Right hindlimb (tissue), 1 donor: Measurements from ENCODE around the gene SLC12A4.
"Not testable (repeated sequence)": the region's sequence is repeated elsewhere in the genome, so short reads cannot be mapped to it uniquely, and the experiment has no call there.

Source experiments
- DNase-seq: peaks from one replicate; pipeline ENCODE4 v3.0.0-alpha.2; 2018

The SLC12A4 gene

DNA sequence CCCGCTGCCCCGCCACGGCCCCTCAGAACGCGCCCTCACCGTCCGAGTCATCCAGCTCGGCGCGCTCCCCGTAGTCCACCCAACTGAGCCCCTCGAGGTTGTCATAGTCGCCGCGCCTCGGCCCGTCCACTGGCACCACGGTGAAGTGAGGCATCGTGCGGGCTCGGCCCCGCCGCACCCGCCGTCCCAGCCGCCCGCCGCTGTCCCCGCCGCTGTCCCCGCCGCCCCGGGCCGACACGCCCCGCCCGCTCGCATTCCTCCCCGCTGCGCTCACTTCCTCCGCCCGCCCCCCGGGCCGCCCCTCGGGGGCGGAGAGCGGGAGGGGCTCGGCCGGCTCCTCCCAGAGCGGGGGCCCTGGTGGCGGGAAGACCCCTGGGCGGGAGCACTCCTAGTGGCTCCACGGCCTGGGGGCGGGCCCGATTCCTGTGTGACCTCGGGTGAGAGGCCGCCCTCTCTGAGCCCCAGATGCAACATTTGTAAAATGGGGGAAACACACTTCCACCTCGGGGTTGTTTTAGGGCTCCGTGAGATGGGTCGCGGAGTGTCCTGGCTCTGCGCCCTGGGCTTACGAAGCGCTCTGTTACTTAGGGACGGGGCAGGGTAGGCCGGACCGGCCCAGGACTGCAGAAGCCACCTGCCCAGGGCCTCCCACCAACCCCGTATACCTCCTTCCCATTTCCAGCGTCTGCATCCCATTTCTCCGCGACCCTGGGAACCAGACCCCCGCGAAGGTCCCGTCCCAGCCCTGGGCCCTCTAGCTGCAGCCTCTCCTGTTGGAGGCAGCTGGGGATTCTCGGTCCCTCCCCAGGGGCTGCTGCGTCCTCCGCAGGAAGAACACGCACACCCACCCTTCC is at the start of gene SLC12A4:
SLC12A4 (minus strand) TSS at position 238 of the 854 bp plus-strand sequence; CDS start at position 154, 84 bp downstream.
- peak; percentile 95 for DNase-seq

DNA sequence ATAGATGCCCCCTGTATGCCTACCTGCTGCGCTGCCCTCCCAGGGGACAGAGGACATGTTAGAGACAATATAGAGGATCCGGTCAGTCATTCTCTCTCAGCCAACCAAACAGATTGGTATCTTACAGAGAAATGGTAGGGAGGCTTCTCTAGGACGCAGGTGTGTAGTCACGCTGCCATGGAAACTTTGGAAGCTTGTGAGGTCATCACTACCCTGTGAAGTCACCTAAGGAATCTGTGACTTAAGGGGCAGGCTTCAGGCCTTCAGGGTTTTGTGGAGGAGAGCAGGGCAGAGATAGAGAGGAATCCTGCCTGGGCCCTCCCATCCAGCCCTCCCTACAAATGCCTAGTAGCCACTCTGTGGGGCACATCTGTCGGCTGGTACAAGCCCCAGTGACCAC is 47.2 kb upstream of the SLC12A4 start, which contains the start of gene DPEP2NB:
DPEP2NB (minus strand) TSS at position 231 of the 400 bp plus-strand sequence; CDS start at position 90, 141 bp downstream.
- no peak for DNase-seq

DNA sequence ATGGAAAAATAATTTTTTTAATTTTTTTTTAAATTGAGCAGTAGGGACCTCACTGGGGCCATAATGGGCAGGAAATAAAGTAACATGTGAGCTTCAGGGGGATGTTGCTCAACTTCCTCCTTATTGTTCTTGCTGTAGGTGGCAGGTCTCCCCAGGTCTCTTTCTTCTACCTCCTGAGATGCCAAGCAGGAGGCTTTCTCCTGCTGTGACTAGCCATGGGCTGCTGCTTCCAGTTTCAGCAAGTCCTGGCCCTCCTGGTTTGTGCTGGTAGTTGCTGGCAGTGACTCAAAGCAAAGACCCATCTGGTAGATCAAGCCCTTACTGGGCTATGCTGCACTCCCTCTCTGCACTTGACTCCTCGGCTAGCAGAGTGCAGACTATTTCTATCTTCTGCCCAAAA is 45.0 kb upstream of the SLC12A4 start:
- no peak for DNase-seq

DNA sequence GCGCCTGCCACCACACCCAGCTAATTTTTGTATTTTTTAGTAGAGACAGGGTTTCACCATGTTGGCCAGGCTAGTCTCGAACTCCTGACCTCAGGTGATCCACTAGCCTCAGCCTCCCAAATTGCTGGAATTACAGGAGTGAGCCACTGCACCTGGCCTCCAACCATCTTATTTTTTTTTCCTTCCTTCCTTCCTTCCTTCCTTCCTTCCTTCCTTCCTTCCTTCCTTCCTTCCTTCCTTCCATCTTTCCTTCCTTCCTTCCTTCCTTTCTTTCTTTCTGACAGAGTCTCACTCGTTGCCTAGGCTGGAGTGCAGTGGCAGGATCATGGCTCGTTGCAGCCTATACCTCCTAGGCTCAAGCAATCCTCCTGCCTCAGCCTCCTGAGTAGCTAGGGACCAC is 41.4 kb upstream of the SLC12A4 start:
- DNase-seq, result not testable (repeated sequence)

DNA sequence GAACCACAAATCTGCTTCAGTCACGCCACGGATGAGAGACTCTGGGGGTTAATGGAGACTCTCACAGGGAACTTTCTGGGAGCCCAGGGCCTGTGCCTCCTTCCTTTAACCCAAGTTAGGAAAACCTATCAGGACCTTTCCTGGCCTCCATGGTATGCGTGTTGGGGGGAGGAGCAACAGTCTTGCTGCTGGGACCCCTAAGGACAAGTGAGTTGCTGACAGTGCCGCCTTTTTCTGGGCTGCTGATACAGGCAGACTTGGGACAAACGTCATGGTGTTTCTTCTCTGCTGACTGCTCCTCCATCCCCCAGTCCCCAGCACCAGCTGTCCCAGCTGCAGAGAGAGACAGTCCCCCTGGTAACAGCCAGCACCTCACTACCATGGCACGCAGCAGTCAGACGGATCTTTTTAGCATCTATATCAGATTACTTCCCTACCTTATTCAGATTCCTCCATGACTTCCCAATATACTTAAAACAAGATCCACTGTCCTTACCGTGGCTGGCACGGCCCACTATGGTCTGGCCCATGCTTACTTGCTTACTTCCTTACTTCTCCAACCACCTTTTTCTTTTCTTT is 40.8 kb upstream of the SLC12A4 start:
- no peak for DNase-seq

DNA sequence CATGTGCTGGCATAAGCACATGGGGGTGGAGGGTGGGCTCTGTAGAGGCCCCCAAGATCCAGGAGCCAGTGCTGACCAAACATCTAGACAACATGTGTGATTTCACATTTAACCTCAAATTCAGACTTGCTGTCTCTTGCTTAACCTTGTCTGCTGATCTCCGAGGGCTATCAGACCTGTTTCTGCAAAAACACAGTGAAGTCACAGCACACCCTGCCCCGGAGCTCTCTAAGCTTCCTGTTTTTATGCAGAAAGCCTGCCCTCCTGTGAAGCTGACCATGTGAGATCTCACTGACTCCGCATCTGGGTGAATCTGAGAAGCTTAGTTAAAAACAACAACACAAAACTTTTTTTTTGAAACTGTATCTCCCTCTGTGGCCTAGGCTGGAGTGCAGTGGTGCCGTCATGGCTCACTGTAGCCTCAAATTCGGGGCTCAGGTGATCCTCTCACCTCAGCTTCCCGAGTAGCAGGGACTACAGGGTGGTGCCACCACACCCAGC is 37.4 kb upstream of the SLC12A4 start:
- DNase-seq, result no peak

DNA sequence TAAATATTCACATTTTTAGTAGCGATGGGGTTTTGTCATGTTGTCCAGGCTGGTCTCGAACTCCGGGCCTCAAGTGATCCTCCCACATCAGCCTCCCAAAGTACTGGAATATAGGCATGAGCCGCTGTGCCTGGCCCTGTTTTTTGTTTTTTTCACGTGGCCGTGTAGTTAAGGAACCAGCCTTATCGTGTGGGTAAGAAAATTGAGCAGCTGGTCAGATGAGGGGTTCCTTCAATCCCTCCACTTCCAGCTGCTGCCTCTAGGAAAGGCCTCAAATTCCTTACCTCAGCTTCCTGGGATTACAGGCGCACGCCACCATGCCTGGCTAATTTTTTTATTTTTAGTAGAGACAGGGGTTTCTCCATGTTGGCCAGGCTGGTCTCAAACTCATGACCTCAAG is 36.8 kb upstream of the SLC12A4 start:
- DNase-seq, result no peak

DNA sequence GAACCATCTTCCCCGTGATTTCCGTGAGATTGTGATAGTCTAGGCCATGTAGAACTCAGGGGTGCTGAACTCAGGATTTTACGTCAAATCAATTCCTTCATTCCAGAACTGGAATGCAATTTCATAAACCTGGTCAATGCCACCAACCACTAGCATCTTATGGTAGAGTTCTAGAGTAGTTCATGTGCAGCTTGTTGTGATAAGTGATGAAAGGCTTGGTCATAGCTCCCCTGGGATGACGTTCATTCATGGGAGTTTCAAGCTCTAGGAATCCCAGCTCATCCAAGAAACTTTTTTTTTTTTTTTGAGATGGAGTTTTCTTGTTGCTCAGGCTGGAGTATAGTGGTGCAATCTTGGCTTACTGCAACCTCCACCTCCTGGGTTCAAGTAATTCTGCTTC is 34.6 kb upstream of the SLC12A4 start:
- DNase-seq, result no peak

DNA sequence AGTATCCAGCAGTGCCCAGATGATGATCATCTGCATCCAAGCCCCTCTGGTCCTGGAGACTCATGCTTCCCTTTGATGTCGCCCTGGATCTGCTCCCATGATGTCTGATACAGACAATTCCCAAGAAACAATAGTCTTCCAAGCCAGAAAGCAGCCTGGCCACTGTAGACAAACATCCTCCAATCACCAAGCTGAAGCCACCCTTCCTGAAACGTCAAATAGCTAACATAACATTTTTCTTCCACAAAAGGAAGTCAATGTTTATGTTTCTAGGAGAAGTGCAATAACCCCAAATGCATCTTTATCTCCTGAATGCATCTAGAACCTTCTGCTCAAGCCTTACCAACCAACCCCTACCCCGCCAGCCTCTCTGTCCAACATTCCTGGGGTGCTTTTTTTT is 32.0 kb upstream of the SLC12A4 start:
- DNase-seq, result no peak

DNA sequence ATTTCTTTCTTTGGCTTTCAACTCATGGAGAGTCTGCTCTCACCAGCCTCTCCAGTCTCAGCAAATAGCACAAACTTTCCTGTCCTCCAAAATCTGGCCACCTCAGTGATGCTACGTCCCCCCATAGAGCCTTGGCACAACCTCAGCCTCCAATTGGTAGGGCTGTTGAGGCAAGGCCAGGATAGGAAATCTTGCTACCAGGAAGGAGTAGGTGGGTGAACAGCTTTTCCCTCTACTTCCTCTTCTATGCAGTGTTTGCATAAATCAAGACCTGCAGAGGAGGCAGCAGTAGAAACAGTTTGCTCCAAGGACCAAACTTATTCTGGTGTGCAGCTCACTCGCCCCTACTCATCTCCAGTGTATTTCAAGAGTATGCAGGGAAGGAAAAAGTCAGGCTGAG is 31.5 kb upstream of the SLC12A4 start:
- DNase-seq, result no peak

DNA sequence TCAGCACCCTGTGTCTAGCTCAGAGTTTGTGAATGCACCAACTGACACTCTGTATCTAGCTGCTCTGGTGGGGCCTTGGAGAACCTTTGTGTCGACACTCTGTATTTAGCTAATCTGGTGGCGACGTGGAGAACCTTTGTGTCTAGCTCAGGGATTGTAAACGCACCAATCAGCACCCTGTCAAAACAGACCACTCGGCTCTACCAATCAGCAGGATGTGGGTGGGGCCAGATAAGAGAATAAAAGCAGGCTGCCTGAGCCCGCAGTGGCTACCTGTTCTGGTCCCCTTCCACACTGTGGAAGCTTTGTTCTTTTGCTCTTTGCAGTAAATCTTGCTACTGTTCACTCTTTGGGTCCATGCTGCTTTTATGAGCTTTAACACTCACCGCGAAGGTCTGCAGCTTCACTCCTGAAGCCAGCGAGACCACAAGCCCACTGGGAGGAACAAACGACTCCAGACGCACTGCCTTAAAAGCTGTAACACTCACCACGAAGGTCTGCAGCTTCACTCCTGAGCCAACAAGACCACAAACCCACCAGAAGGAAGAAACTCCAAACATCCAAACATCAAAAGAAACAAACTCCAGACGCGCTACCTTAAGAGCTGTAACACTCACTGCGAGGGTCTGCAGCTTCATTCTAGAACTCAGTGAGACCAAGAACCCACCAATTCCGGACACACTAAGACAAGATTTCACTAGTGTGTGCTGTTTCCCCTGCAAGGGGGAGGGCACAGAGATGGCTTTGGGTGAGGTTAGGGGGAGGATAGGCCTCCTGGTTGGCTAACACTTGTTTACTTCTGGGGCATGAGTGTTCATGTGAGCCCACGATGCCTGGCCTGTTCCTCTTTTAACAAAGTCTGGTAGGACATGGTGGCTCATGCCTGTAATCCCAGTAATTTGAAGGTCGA is 30.6 kb upstream of the SLC12A4 start, which contains the start of gene DPEP2:
DPEP2 (minus strand) TSS at position 706 of the 910 bp plus-strand sequence. CDS start 6,272 bp downstream, outside the sequence.
- DNase-seq, result not testable (repeated sequence)

DNA sequence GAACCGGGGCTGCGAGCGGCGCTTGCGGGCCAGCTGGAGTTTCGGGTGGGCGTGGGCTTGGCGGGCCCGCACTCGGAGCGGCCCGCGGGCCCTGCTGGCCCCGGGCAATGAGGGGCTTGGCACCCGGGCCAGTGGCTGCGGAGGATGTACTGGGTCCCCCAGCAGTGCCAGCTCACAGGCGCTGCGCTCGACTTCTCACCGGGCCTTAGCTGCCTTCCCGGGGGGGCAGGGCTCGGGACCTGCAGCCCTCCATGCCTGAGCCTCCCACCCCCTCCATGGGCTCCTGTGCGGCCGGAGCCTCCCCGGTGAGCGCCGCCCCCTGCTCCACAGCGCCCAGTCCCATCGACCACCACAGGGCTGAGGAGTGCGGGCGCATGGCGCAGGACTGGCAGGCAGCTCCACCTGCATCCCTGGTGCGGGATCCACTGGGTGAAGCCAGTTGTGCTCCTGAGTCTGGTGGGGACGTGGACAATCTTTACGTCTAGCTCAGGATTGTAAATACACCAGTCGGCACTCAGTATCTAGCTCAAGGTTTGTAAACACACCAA is 29.9 kb upstream of the SLC12A4 start:
- not testable (repeated sequence) for DNase-seq

DNA sequence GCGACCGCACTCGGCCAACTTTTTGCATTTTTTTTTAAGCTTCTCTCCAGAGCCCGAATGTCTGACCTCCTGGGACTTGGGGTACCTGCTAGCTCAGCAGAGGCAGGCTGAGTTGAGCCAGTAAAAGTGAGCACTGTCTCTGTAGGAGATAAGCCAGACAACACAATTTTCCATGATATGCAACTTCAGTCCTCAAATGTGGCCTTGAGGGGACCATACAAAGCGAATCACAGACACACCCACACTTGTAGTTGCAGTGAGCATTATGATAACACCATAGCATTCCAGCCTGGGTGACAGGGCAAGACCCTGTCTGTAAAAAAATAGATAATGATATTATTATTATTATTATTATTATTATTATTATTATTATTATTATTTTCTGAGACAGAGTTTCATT is 28.2 kb upstream of the SLC12A4 start:
- DNase-seq, result no peak

DNA sequence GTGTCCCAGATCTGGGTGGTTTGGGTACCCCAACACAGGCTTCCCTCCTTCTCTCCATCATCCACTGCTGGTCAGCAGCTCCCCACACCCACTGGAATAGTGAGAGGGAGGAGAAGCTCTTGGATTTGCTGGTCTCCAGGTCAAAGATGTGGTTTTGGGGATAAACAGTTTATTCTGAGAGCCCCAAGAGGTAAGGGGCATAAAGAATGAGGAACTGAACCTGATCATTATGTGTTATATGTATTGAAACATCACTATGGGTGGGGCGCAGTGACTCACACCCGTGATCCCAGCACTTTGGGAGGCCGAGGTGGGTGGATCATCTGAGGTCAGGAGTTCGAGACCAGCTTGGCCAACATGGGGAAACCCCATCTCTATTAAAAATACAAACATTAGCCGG is 27.0 kb upstream of the SLC12A4 start:
- DNase-seq, result no peak

DNA sequence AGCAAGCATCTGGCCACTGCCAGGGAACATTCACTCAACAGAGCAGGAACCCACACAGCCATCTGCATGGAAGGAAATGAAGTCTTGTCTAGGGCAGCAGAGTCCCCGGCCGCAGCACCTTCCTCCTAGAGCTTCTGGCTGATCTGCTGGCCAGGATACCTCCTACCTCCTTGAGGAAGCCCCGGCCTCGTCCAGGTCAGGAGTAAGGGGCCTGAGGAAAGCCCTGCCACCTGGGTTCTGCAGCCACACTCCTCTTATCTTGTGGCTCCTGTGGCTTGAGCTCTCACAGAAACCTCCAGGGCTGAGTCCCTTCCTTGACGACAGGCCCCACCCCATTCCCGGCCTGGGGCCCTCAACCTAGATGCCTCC is 25.6 kb upstream of the SLC12A4 start:
- not testable (repeated sequence) for DNase-seq

DNA sequence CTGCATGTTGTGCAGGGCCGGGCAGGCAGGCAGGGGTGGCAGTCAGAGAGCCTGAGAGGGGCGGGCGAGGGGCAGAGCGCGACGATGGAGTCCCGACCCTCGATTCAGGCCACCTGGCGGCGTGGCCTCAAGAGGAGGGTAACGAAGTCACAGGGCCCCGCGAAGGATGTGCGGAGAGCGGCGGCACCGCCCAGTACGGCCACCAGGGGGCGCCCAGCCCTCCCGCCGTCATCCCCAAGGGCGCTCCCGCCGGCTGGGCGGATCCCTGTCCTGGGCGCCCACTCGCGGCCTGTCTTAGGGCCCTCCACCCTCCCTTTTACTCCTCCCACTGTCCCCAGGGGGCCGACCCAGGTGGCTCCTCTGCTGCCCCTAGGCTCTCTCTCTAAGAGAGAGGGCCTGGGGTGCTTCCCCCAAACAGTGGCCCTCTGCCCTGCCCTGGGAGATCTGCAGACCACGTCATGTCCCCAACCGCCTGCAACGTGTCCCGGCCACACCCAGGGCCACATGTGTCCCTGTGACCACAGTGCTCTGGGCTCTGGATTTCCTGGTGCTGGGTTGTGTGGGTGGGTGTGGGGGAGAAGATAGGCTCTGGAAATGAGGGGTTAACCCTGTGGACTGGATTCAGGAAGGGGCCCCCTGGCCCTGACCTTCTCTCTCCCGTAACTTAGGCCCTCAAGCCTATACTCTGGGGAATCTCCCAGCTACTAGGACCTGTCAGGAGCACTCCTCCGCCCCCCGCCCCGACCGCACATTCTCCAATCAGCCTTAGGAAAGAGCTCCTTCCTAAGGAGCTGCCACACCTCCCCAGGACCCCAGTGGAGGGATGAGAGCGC is 25.0 kb upstream of the SLC12A4 start:
- peak; percentile 81 for DNase-seq

DNA sequence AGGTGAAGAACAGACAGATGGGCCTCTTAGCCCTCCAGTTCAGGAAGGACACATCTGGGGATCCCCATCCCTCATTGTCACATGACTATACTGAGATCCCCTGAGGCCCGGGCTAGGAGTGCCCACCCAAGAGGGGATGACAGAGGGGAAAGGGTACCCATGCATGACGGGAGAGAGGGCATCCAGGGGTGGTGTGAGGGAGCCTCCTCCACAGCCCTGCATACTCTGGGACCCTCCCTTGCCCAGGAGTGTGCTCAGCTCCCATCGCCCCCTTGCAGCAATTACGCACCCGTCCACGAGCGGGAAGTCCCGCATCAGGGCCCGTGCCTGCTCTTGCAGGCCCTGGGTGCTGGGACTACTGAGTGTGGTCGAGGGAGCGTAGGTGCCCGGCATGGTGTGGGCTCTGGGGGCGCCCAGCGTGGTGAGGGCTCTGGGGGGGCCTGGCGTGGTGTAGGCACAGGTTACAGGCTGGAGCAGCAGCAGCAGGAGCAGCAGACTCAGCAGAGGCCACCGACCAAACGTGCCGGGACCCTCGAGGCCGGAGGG is 24.3 kb upstream of the SLC12A4 start:
- no peak for DNase-seq

DNA sequence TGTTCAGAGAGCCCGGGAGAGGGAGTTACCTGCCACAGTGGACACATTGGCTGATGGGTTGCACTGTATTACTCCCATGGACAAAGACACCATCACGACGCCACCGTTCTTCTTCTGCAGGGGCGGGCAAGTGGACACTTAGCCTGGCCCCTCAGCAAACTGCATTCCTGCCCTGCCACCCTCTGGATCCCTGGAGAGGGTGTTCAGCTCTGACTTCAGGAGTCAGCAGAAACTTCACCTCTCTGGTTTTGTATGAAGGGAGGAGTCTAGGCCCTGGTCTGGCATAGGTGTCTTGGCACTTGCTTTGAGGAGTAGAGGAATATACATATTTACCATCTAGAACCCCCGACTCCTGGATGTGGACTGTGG is 21.6 kb upstream of the SLC12A4 start:
- no peak for DNase-seq

DNA sequence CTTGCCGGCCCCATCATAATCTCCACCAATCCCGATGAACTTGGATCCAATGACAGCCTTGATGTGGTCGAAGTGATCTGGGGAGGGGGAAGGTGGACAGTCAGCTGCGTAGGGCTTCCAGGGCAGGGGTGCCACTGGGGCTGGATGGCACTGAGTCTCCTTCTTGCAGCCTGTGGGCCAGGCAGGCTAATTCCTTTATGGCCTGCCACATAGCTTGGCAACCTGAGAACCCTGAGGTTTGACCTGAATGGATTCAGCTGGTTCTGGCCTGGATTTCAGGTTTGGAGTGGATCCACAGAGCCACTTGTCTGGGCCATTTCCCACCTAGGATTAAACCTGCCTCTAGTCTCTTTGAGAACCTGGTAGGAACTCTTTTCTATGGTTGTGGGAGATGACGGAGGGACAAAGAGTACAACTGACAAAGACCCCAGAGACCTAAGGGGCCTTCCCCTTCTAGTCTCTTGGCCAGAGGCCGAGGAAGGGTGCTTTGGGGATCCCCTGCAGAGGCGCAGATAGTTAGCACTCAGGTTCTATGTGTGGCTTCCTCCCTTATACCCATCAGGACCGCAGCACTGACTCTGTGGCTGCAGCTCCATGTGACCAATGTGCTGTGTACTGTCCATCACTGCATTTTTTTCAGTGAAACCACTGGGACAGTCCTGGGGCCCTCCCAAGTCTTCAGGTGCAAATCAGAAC is 21.0 kb upstream of the SLC12A4 start:
- DNase-seq, result no peak

DNA sequence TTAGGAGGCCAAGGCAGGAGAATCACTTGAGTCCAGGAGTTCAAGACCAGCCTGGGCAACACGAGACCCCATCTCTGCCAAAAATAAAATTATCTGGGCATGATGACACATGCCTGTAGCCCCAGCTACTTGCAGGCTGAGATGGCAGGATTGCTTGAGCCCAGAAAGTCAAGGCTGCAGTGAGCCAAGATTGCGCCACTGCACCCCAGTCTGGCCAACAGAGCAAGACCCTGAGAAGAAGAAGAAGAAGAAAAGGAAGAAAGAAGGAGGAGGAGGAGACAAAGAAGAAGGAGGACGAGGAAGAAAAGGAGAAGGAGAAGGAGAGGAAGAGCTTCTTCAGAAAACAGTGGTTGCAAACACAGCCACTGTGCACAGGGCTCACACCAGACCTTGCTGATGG is 20.2 kb upstream of the SLC12A4 start:
- DNase-seq, result no peak
